Panc1 (cell line): ENCODE measurements around the gene ADGRE1.

ENCODE experiments used
- POLR2AphosphoS5 ChIP-seq: IDR thresholded peaks from 2 replicates; pipeline ENCODE4 v1.6.1; 2012; ENCODE audit warnings: mild to moderate bottlenecking, low read depth, low read length, moderate library complexity
- TF ChIP-seq, protein P1 (sequence below): fragments of 450-650 bp; IDR thresholded peaks from 2 replicates; pipeline ENCODE4 v1.5.1; 2017; ENCODE audit warnings: mild to moderate bottlenecking
- TF ChIP-seq, protein P2 (sequence below), 2 experiments: IDR thresholded peaks; 2 replicates each; pipeline ENCODE4 v1.6.1; 2011 to 2012; ENCODE audit warnings: low read depth in 2 of 2, control low read depth in 1 of 2, low read length in 1 of 2, mild to moderate bottlenecking in 1 of 2, moderate library complexity in 1 of 2; ENCODE audit not compliant: insufficient read depth in 1 of 2

DNA sequence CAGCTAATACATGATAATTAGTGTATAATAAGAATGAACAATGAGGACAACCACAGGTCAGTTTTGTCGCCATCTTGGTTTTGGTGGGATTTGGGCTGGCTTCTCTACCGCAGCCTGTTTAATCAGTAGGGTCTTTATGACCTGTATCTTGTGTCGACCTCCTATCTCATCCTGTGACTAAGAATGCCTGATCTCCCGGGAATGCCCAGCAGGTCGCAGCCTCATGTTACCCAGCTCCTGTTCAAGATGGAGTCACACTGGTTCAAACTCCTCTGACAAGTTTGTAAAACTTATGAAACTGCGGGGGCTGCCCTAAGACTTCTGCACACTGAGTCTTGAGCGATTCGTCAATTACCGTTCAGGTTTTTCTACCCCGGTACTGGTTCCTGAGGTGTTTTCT is 21.5 kb upstream of the ADGRE1 start:
- TF ChIP-seq, protein P1, sequence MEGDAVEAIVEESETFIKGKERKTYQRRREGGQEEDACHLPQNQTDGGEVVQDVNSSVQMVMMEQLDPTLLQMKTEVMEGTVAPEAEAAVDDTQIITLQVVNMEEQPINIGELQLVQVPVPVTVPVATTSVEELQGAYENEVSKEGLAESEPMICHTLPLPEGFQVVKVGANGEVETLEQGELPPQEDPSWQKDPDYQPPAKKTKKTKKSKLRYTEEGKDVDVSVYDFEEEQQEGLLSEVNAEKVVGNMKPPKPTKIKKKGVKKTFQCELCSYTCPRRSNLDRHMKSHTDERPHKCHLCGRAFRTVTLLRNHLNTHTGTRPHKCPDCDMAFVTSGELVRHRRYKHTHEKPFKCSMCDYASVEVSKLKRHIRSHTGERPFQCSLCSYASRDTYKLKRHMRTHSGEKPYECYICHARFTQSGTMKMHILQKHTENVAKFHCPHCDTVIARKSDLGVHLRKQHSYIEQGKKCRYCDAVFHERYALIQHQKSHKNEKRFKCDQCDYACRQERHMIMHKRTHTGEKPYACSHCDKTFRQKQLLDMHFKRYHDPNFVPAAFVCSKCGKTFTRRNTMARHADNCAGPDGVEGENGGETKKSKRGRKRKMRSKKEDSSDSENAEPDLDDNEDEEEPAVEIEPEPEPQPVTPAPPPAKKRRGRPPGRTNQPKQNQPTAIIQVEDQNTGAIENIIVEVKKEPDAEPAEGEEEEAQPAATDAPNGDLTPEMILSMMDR, result no peak
- TF ChIP-seq POLR2AphosphoS5, result no peak
- TF ChIP-seq, protein P2, sequence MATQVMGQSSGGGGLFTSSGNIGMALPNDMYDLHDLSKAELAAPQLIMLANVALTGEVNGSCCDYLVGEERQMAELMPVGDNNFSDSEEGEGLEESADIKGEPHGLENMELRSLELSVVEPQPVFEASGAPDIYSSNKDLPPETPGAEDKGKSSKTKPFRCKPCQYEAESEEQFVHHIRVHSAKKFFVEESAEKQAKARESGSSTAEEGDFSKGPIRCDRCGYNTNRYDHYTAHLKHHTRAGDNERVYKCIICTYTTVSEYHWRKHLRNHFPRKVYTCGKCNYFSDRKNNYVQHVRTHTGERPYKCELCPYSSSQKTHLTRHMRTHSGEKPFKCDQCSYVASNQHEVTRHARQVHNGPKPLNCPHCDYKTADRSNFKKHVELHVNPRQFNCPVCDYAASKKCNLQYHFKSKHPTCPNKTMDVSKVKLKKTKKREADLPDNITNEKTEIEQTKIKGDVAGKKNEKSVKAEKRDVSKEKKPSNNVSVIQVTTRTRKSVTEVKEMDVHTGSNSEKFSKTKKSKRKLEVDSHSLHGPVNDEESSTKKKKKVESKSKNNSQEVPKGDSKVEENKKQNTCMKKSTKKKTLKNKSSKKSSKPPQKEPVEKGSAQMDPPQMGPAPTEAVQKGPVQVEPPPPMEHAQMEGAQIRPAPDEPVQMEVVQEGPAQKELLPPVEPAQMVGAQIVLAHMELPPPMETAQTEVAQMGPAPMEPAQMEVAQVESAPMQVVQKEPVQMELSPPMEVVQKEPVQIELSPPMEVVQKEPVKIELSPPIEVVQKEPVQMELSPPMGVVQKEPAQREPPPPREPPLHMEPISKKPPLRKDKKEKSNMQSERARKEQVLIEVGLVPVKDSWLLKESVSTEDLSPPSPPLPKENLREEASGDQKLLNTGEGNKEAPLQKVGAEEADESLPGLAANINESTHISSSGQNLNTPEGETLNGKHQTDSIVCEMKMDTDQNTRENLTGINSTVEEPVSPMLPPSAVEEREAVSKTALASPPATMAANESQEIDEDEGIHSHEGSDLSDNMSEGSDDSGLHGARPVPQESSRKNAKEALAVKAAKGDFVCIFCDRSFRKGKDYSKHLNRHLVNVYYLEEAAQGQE (IDR thresholded peaks at IDR 0.05; ENCODE audit: insufficient read depth in 1 of 2, low read depth in 2 of 2, low read length in 1 of 2), result no peak
